ENCODE data around the gene TTC23. TPM values are rescaled to one million over a fixed set of nuclear protein-coding genes. Genes with fewer than 3 reads are reported as not detected.

TTC23 gene
- polyA plus RNA-seq, 1 donor (not counting 4 experiments of a cell fraction or from before 2014, with no cell fraction given), result 6.7 TPM

DNA sequence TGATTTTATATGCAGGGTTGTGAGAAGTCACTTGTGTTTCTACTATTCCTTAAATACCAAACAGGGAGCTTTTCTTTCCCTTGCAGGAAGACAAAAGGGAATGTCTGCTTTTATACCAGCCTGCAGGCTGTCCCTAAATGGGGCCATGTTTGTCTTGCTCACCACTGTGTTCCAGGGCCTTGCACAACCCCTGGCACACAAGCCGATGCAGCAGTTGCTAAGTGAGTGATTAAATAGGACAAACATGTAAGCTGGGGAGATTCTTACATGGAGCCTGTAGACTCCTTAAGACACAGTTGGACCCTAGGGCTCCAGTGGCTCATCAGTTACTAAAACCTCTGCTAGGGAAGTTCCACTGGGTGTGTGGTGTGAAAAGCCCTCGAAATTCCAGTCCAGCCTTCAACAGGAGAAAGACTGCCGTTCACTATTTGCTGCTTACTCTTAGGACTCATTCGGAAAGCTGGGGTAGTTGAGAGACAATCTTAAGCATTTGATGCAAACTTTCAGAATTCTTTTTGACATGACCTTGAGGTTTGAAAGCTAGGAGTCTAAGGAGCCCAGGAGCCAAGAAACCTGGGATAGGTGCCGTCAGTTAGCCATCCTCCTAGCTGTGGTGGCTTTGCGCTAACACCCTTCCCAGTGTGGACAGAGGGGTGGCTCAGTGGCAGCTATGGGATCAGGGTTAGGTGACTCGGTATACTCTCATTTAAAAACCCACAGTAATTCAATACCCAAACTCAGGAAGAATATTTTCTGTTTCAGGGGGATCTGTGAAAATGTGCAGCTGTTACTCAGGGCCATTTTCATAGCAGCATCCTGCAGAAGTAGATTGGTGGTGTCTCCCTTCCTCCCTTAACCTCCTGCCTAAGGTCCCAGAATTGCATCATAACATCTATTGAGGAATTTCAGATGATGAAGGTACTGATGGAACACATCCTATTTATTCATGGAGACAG lies 105.4 kb downstream of the TTC23 start:
- peaks cover 0 to 6% of the 10 kb centered on the region in 2 experiments for H3K36me3 ChIP-seq (ENCODE audit: control insufficient read depth in 2 of 2, extremely low read depth in 1 of 2, insufficient read depth in 2 of 2, low read length in 2 of 2)
- FAIRE-seq, result no peak
- DNase-seq (ENCODE audit: low read depth, low spot score), result no peak
- H3K79me2 ChIP-seq (ENCODE audit: control insufficient read depth, insufficient read depth, low read length), result no peaks in the 10 kb centered on the region
- no peaks in the 10 kb centered on the region for H4K20me1 ChIP-seq (ENCODE audit: control insufficient read depth, extremely low read depth, insufficient read depth, low read length)
- H3K9ac ChIP-seq (ENCODE audit: control insufficient read depth, extremely low read depth, insufficient read depth, low read length), result no peak overlapping the region
- TF ChIP-seq, protein P1, sequence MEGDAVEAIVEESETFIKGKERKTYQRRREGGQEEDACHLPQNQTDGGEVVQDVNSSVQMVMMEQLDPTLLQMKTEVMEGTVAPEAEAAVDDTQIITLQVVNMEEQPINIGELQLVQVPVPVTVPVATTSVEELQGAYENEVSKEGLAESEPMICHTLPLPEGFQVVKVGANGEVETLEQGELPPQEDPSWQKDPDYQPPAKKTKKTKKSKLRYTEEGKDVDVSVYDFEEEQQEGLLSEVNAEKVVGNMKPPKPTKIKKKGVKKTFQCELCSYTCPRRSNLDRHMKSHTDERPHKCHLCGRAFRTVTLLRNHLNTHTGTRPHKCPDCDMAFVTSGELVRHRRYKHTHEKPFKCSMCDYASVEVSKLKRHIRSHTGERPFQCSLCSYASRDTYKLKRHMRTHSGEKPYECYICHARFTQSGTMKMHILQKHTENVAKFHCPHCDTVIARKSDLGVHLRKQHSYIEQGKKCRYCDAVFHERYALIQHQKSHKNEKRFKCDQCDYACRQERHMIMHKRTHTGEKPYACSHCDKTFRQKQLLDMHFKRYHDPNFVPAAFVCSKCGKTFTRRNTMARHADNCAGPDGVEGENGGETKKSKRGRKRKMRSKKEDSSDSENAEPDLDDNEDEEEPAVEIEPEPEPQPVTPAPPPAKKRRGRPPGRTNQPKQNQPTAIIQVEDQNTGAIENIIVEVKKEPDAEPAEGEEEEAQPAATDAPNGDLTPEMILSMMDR (optimal IDR thresholded peaks at IDR 0.05 in 1 of 3, IDR thresholded peaks at IDR 0.05 in 1 of 3, conservative IDR thresholded peaks at IDR 0.05 in 1 of 3; ENCODE audit: extremely low read depth in 1 of 3, insufficient read depth in 2 of 3, low read length in 3 of 3), result no peak
- no peak for TF ChIP-seq EZH2 (IDR thresholded peaks at IDR 0.05; ENCODE audit: low read length)
- dilution Hi-C loops (cut with MboI; ENCODE audit: extremely low pct_ligation_motif_present, low sequenced_read_pairs), result no loop called here
- H3K9me1 ChIP-seq (ENCODE audit: control insufficient read depth, extremely low read depth, insufficient read depth, low read length), result no peaks in the 10 kb centered on the region
- H3K4me2 ChIP-seq (ENCODE audit: control insufficient read depth, extremely low read depth, insufficient read depth, low read depth, low read length), result no peak overlapping the region
- H3K4me3 ChIP-seq (ENCODE audit: control insufficient read depth in 2 of 3, extremely low read depth in 1 of 3, insufficient read depth in 2 of 3, low read depth in 1 of 3, low read length in 3 of 3), result no peak overlapping the region
- H3K4me1 ChIP-seq (ENCODE audit: control insufficient read depth, extremely low read depth, insufficient read depth, low read length), result no peaks in the 10 kb centered on the region
- H2AFZ ChIP-seq (ENCODE audit: control insufficient read depth, low read length), result no peak overlapping the region
- H3K9me3 ChIP-seq (ENCODE audit: control insufficient read depth, low read depth, low read length), result no peaks in the 10 kb centered on the region
- H3K27me3 ChIP-seq (ENCODE audit: control insufficient read depth, extremely low read depth, insufficient read depth, low read length), result no peaks in the 10 kb centered on the region
- no peak overlapping the region for H3K27ac ChIP-seq (ENCODE audit: control insufficient read depth, insufficient read depth, low read length)

DNA sequence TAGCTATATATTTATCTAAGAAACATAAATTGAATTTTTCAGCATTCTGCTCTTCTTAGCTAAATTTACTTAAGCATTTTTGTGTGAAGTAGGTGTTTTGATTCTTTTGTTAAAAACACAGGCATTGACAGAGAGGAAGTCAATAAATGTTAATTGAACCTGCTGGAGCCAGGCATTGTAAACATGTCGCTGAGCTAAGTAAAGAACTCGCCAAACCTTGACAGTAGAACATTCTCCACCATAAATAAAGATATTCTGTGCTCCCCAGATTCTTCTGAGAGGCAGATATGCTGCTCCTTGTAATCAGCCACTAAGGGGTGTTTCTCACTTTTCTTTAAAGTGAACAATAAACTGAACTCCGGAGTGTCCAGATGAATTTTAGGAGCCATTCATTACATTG lies 106.1 kb downstream of the TTC23 start:
- DNase-seq (ENCODE audit: low read depth, low spot score) (no peak), FAIRE-seq (no peak)
- no peak overlapping the region for H3K27ac ChIP-seq (ENCODE audit: control insufficient read depth, insufficient read depth, low read length)

More for the DNA sequence above, 106.1 kb downstream of the TTC23 start:
- H3K4me3 ChIP-seq (ENCODE audit: control insufficient read depth in 2 of 3, extremely low read depth in 1 of 3, insufficient read depth in 2 of 3, low read depth in 1 of 3, low read length in 3 of 3), result no peak overlapping the region
- no peaks in the 10 kb centered on the region for H3K9me3 ChIP-seq (ENCODE audit: control insufficient read depth, low read depth, low read length)
- H3K27me3 ChIP-seq (ENCODE audit: control insufficient read depth, extremely low read depth, insufficient read depth, low read length), result no peaks in the 10 kb centered on the region
- H3K79me2 ChIP-seq (ENCODE audit: control insufficient read depth, insufficient read depth, low read length), result no peaks in the 10 kb centered on the region
- H3K9ac ChIP-seq (ENCODE audit: control insufficient read depth, extremely low read depth, insufficient read depth, low read length), result no peak overlapping the region
- H3K9me1 ChIP-seq (ENCODE audit: control insufficient read depth, extremely low read depth, insufficient read depth, low read length), result no peaks in the 10 kb centered on the region
- H3K36me3 ChIP-seq (ENCODE audit: control insufficient read depth in 2 of 2, extremely low read depth in 1 of 2, insufficient read depth in 2 of 2, low read length in 2 of 2), result peaks cover 0 to 6% of the 10 kb centered on the region in 2 experiments
- TF ChIP-seq, protein P1 (optimal IDR thresholded peaks at IDR 0.05 in 1 of 3, IDR thresholded peaks at IDR 0.05 in 1 of 3, conservative IDR thresholded peaks at IDR 0.05 in 1 of 3; ENCODE audit: extremely low read depth in 1 of 3, insufficient read depth in 2 of 3, low read length in 3 of 3), result no peak
- TF ChIP-seq EZH2 (IDR thresholded peaks at IDR 0.05; ENCODE audit: low read length), result no peak
- no peaks in the 10 kb centered on the region for H3K4me1 ChIP-seq (ENCODE audit: control insufficient read depth, extremely low read depth, insufficient read depth, low read length)
- H3K4me2 ChIP-seq (ENCODE audit: control insufficient read depth, extremely low read depth, insufficient read depth, low read depth, low read length), result no peak overlapping the region
- H2AFZ ChIP-seq (ENCODE audit: control insufficient read depth, low read length), result no peak overlapping the region
- dilution Hi-C loops (cut with MboI; ENCODE audit: extremely low pct_ligation_motif_present, low sequenced_read_pairs), result no loop called here
- H4K20me1 ChIP-seq (ENCODE audit: control insufficient read depth, extremely low read depth, insufficient read depth, low read length), result no peaks in the 10 kb centered on the region
